GM19240 (cell line): Measurements from ENCODE around the gene SPOP.
"Not testable (repeated sequence)": the region's sequence is repeated elsewhere in the genome, so short reads cannot be mapped to it uniquely, and the experiment has no call there.

ENCODE experiments used
- DNase-seq: peaks from one replicate; pipeline ENCODE4 v3.0.0; 2011; ENCODE audit warnings: low spot score; ENCODE audit not compliant: insufficient read length

The SPOP gene

GRCh38 chr17:49573510-49574322 is 104.2 kb downstream of the SPOP start:
- no peak for DNase-seq

GRCh38 chr17:49572806-49573420 is 105.0 kb downstream of the SPOP start:
- DNase-seq: no peak

- no peak for DNase-seq
These were observed 105.7 kb downstream of the SPOP start for GRCh38 chr17:49572226-49572625.

- no peak for DNase-seq
These were observed 106.1 kb downstream of the SPOP start for GRCh38 chr17:49571764-49572163.

GRCh38 chr17:49571283-49571682 is 106.6 kb downstream of the SPOP start:
- no peak for DNase-seq

GRCh38 chr17:49570540-49571242 is 107.2 kb downstream of the SPOP start:
- no peak for DNase-seq

GRCh38 chr17:49568695-49569047 is 109.2 kb downstream of the SPOP start:
- DNase-seq: not testable (repeated sequence)

GRCh38 chr17:49567871-49568694 is 109.8 kb downstream of the SPOP start:
- peak; percentile 50 for DNase-seq

- DNase-seq: no peak
These were observed 110.8 kb downstream of the SPOP start for GRCh38 chr17:49567104-49567521.

GRCh38 chr17:49566668-49567071 is 111.2 kb downstream of the SPOP start:
- DNase-seq: no peak

- no peak for DNase-seq
These were observed 111.9 kb downstream of the SPOP start for GRCh38 chr17:49565948-49566491.

- no peak for DNase-seq
These were observed 113.3 kb downstream of the SPOP start for GRCh38 chr17:49564638-49565037.

- DNase-seq: no peak
These were observed 120.4 kb downstream of the SPOP start for GRCh38 chr17:49557312-49558024.

- peak; percentile 89 for DNase-seq
These were observed 121.5 kb downstream of the SPOP start for GRCh38 chr17:49556223-49556943.

- DNase-seq: no peak
These were observed 122.2 kb downstream of the SPOP start for GRCh38 chr17:49555495-49556222.

- no peak for DNase-seq
These were observed 123.0 kb downstream of the SPOP start for GRCh38 chr17:49554694-49555494.

- DNase-seq: no peak
These were observed 124.1 kb downstream of the SPOP start for GRCh38 chr17:49553676-49554335.
